GM19238 (cell line): Measurements from ENCODE around the gene RBL2.
A peak's percentile ranks its signal among the peaks of the same experiment; 100 is the strongest.
"Not testable (repeated sequence)": the region's sequence is repeated elsewhere in the genome, so short reads cannot be mapped to it uniquely, and the experiment has no call there.

Experiments used
- DNase-seq: peaks from one replicate; pipeline ENCODE4 v3.0.0; 2011; ENCODE audit warnings: low spot score; ENCODE audit not compliant: insufficient read length

The RBL2 gene, protein sequence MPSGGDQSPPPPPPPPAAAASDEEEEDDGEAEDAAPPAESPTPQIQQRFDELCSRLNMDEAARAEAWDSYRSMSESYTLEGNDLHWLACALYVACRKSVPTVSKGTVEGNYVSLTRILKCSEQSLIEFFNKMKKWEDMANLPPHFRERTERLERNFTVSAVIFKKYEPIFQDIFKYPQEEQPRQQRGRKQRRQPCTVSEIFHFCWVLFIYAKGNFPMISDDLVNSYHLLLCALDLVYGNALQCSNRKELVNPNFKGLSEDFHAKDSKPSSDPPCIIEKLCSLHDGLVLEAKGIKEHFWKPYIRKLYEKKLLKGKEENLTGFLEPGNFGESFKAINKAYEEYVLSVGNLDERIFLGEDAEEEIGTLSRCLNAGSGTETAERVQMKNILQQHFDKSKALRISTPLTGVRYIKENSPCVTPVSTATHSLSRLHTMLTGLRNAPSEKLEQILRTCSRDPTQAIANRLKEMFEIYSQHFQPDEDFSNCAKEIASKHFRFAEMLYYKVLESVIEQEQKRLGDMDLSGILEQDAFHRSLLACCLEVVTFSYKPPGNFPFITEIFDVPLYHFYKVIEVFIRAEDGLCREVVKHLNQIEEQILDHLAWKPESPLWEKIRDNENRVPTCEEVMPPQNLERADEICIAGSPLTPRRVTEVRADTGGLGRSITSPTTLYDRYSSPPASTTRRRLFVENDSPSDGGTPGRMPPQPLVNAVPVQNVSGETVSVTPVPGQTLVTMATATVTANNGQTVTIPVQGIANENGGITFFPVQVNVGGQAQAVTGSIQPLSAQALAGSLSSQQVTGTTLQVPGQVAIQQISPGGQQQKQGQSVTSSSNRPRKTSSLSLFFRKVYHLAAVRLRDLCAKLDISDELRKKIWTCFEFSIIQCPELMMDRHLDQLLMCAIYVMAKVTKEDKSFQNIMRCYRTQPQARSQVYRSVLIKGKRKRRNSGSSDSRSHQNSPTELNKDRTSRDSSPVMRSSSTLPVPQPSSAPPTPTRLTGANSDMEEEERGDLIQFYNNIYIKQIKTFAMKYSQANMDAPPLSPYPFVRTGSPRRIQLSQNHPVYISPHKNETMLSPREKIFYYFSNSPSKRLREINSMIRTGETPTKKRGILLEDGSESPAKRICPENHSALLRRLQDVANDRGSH

DNA sequence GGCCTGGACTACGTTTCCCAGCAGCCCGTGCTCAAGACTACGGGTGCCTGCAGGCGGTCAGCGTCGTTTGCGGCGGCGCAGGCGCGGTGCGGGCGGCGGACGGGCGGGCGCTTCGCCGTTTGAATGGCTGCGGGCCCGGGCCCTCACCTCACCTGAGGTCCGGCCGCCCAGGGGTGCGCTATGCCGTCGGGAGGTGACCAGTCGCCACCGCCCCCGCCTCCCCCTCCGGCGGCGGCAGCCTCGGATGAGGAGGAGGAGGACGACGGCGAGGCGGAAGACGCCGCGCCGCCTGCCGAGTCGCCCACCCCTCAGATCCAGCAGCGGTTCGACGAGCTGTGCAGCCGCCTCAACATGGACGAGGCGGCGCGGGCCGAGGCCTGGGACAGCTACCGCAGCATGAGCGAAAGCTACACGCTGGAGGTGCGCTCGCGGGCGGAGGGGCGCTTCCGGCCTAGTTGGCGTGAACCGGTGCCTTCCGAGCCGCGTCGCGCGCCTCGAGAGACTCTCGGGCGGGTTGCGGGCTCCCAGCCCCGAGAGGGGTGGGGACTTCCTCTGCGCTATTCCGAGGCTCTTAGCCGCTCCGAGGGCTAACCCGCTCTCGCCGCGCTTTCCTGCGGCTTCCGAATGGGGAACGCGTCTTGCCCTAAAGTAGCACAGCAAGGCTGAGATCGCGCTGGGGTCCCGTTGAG is at the start of gene RBL2:
Gene RBL2 (plus strand): TSS at position 95 of the 689 bp plus-strand sequence. CDS start 86 bp downstream, at position 181.
- DNase-seq, result peak; percentile 69

- DNase-seq, result not testable (repeated sequence)
Measured at GRCh38 chr16:53384610-53385009, 49.7 kb upstream of the RBL2 start.

DNA sequence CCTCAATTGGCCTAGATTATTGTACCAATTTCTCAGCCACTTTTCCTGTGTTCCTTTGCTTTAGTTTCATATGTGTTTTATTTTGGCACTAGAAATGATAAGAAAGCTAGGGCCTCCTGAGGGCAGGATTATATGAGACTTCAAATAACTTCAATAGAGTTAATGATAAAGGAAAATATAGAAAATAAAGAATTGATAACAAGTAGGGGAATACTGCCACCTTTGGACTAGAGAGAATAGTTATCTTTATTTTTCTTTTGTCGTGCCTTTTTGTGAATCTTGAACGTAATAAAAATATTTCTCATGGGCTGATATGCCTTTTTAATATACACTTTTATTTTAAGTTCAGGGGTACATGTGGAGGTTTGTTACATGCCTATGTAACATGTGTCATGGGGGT is 29.3 kb upstream of the RBL2 start:
- no peak for DNase-seq

DNA sequence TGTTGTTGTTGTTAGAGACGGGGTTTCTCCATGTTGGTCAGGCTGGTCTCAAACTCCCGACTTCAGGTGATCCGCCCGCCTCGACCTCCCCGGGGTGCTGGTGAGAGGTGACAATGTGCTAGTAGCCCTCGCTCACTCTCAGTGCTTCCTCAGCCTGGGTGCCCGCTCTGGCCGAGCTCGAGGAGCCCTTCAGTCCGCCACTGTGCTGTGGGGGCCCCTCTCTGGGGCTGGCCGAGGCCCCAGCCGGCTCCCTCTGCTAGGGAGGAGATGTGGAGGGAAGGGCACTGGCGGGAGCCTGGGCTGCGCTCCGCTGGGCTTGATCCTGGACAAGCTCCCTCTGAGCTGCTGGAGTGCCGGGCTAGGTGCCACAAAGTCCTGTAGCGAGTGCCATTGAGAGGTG is 21.7 kb upstream of the RBL2 start:
- no peak for DNase-seq

DNA sequence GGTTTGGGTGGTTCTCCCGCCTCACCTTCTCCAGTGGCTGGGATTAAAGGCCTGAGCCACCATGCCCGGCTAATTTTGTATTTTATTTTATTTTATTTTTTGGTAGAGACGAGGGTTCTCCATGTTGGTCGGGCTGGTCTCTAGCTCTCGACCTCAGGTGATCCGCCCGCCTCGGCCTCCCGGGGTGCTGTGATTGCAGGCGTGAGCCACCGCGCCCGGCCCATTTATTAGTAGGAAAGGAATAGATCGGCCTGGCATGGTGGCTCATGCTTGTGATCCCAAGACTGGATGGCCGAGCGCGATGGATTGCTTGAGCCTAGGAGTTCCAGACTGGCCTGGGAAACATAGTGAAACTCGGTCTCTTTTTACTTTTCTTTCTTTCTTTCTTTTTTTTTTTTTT is 20.4 kb upstream of the RBL2 start:
- DNase-seq, result no peak

DNA sequence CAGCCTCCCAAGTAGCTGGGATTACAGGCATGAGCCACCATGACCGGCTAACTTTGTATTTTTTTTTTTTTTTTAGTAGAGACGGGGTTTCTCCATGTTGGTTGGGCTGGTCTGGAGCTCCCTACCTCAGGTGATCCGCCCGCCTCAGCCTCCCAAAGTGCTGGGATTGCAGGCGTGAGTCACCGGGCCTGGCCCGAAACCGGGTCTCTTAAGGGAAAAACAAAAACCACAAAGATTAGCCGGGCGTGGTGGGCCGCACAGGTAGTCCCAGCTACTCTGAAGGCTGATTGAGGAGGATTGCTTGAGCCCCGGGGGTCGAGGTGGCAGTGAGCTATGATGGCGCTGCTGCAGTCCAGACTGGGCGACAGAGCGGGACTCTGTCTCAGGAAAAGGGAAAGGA is 19.9 kb upstream of the RBL2 start:
- DNase-seq, result no peak

DNA sequence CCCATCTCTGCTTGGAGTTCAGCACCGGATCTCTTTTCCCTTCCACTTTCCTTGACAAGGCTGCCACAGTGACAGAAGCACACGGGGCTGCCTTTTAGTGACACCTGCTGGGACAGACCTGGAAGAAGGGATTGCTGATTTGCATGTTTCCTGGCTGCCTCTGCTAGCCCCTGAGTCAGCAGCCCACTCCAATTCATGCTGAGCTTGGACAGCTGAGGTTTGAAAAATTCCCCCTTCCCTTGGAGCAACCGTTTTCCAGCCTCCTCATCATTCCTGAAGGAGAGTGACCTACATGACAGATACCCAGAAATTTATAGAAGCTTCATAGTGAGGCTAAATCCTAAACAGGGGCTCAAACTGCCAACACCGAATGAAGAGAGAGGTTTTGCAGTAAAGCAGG is 18.8 kb upstream of the RBL2 start:
- DNase-seq, result no peak

DNA sequence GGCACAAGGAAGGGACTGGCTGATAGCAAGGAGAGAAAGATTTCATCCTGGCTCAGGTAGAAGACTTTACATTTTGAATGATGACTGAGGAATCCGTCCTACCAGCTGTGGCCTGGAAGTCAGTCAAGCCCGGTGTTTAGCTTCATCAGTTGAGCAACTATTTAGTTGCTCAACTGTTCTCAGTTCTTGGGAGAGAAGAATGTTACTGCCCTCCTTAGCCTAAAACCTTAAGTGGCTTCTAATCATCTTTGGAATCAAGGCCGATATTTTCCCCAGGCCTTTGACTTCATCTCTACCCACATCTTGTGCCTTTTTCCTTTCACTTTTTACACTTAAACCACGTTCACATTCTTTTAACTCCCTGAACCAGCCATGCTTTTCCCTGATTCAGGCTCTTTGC is 17.3 kb upstream of the RBL2 start:
- no peak for DNase-seq

- no peak for DNase-seq
Measured at GRCh38 chr16:53417976-53418375, 16.3 kb upstream of the RBL2 start.

DNA sequence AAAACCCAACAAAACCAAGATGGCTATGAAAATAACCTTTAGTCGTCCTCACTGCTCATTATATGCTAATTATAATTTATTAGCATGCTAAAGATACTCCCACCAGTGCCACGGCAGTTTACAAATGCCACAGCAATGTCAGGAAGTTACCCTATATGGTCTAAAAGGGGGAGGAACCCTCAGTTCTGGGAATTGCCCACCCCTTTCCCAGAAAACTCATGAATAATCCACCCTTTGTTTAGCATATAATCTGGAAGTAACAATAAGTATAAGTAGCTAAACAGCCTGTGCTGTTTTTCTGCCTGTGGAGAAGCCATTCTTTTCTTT is 14.9 kb upstream of the RBL2 start:
- DNase-seq, result not testable (repeated sequence)

DNA sequence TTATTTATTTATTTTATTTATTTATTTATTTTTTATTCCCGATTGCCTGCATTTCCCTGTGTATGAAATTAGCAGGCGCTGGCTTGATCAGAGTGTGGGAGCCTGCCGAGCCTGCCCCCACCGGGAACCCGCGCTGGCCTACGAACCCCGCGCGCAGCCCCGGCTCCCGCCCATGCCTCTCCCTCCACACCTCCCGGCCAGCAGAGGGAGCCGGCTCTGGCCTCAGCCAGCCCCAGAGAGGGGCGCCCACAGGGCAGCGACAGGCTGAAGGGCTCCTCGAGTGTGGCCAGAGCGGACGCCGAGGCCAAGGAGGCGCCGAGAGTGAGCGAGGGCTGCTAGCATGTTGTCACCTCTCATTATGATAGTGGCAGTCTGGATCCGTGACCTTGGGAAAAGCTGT is 13.0 kb upstream of the RBL2 start:
- no peak for DNase-seq

GRCh38 chr16:53423968-53424367 is 10.3 kb upstream of the RBL2 start:
- DNase-seq, result not testable (repeated sequence)

DNA sequence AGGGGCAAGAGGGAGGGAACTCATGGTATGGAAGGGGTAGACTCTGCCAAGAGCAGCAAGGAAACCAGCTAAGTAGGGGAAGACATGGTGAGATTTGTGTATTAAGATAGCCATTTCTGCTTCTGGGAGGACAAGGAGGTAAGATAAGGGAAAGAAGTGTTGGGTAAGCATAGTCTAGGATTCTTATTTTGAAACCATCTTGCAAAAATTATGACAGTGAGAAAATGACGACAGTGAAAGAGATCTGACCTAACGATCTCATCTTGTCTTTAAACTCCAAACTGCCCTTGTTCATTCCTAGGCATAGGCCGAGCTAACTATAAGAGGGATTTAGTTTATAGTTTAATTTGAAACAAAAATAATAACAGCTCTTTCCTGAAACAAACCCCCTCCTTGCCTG is 5.6 kb upstream of the RBL2 start:
- DNase-seq, result no peak

GRCh38 chr16:53429221-53429943 is 4.9 kb upstream of the RBL2 start:
- DNase-seq, result no peak

DNA sequence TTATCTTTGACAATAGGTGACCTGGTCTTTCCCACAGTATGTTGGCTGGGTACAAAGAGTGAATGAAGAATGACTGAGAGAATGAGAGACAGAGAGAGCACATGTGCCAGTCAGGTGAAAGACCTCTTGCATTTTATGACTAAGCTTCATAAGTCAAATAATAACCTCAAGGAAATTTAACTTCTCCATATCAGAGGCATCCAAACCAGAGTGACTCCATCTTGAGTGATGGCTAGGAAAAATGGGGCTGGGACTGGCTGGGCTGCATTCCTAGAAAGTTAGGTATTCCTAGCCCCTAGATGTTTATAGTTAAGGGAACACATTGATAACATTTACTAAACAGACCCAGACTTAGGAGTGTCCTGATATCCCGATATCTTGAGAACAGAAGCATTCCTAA is 3.9 kb upstream of the RBL2 start:
- DNase-seq, result no peak

DNA sequence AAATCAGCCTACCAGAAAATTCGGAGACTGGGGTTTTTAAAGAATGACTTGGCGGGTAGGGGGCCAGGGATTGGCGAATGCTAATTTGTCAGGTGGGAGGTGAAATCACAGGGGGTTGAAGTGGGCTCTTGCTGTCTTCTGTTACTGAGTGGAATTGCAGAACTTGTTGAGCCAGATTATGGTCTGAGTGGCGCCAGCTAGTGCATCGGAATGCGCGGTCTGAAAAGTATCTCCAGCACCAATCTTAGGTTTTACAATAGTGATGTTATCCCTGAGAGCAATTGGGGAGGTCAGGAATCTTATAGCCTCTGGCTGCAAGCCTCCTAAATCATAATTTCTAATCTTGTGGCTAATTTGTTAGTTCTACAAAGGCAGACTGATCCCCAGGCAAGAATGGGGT is 762 bp upstream of the RBL2 start:
- no peak for DNase-seq

DNA sequence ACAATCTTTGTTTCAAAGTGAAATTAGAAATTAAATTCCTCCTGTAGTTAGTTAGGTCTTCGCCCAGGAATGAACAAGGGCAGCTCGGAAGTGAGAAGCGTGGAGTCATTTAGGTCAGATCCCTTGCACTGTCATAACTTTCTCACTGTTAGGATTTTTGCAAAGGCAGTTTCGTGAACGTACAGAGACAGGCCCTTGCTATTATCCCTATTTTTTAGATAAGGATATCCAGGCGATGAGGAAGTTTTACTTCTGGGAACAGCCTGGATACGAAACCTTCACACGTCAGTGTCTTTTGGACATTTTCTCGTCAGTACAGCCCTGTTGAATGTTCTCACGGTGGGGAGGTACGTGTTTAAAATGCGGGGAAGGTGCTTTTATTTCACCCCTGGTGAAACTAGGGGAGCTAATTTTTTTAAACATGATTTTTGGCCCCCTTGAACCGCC is 318 bp upstream of the RBL2 start:
- DNase-seq, result no peak

DNA sequence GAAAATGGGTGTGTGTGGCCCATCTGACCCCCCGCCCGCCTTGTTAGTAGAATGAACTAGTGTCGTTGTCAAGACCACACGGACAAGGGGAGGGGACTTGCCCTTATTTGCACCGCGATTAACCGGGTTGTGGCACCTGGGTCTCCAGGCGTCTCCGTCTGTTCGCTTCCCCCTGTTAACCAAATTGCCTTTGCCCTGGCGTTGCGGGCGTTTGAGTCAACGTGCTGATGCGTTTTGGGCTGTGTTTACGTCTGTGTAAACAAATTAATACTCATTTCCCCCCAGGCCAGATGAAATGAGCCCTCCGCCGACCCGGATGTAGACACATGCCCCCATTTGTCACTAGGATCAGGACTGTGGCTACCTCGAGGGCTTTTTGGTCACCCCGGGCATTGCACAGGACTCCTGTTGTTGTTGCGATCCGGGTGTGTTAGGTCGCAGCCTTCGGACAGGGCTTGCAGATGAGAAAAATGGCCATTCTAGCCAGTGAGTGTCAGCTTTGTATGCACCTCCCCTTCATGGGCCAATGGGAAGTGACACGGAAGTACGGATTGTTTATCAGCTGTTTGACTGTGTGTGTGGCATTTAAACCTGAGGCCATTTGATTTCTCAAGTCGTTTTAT is 906 bp downstream of the RBL2 start:
- DNase-seq, result peak; percentile 65

DNA sequence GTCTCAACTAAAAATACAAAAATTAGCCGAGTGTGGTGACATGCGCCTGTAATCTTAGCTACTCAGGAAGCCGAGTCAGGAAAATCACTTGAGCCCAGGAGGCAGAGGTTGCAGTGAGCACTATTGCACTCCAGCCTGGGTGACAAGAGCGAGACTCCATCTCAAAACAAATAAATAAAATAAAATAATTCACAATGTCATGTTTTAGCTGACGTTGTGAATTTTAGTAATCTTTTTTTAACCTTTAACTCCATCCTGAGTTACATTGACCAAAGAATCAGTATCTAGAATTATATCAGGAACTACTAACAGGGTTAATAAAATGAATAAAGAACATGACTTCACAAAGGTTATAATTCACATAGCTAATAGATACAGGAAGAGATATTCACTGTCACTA is 5.9 kb downstream of the RBL2 start:
- DNase-seq, result no peak

- DNase-seq, result no peak
Measured at GRCh38 chr16:53445534-53445933, 11.3 kb downstream of the RBL2 start.
